ENCODE results near the gene PPP1R26. TPM values are rescaled to one million over a fixed set of nuclear protein-coding genes. Genes with fewer than 3 reads are reported as not detected.

PPP1R26 gene
- total and polyA plus RNA-seq, 9 of the 15 experiments (the other 6 are each of a cell fraction or from before 2014, with no cell fraction given), result 0.77 to 26.8 (median 9.3) TPM

GRCh38 chr9:135500525-135501260, 21.1 kb downstream of the PPP1R26 start, which contains the start of gene MRPS2 (continued):
- TF ChIP-seq BCLAF1 (IDR thresholded peaks at IDR 0.05; ENCODE audit: borderline replicate concordance in 1 of 2, control insufficient read depth in 1 of 2, low read depth in 2 of 2, low read length in 1 of 2), result 0 out of 4 replicates have a peak, but pooled peaks of 1 of the 2 experiments have one; percentile 65
- TF ChIP-seq KHSRP (IDR thresholded peaks at IDR 0.05), result no peak
- 0 out of 2 replicates have a peak, but pooled peaks have one; percentile 34 for TF ChIP-seq HMGXB4 (CRISPR knock-in tag; IDR thresholded peaks at IDR 0.05)
- TF ChIP-seq U2AF2 (optimal IDR thresholded peaks at IDR 0.05; ENCODE audit: low read depth, low read length), result no peak
- no peak for TF ChIP-seq KDM2B (CRISPR knock-in tag; IDR thresholded peaks at IDR 0.05)
- TF ChIP-seq STAT5B (CRISPR knock-in tag; IDR thresholded peaks at IDR 0.05), result no peak
- no peak for TF ChIP-seq ZNF263 (CRISPR knock-in tag; IDR thresholded peaks at IDR 0.05; ENCODE audit: borderline replicate concordance)
- no peak for TF ChIP-seq ZNF12 (CRISPR knock-in tag; IDR thresholded peaks at IDR 0.05)
- TF ChIP-seq ARID4B (CRISPR knock-in tag; IDR thresholded peaks at IDR 0.05), result peak; percentile 72
- no peak for TF ChIP-seq CBFA2T3 (IDR thresholded peaks at IDR 0.05)
- no peak for TF ChIP-seq FOS (IDR thresholded peaks at IDR 0.05; ENCODE audit: extremely low read depth, insufficient read length)
- no peak for TF ChIP-seq MYBL2 (IDR thresholded peaks at IDR 0.05; ENCODE audit: low read depth)
- no peak for TF ChIP-seq MYBL2 (CRISPR knock-in tag; IDR thresholded peaks at IDR 0.05; ENCODE audit: borderline replicate concordance)
- TF ChIP-seq FOXJ2 (tag; IDR thresholded peaks at IDR 0.05), result no peak
- no peak for TF ChIP-seq ZSCAN29 (IDR thresholded peaks at IDR 0.05)
- peak; percentile 41; the same call in 1 of the 2 replicates for TF ChIP-seq MBD2 (IDR thresholded peaks at IDR 0.05; ENCODE audit: borderline replicate concordance, low read depth)
- no peak for TF ChIP-seq CC2D1A (IDR thresholded peaks at IDR 0.05)
- TF ChIP-seq SMARCB1 (IDR thresholded peaks at IDR 0.05; ENCODE audit: insufficient read length, low read depth), result no peak
- TF ChIP-seq DLX4 (CRISPR knock-in tag; IDR thresholded peaks at IDR 0.05), result no peak

Data from K562 (cell line).